ENCODE measurements around the gene CYP46A1.

- TF ChIP-seq CTCF (IDR thresholded peaks at IDR 0.05; ENCODE audit: poor library complexity): no peak
- TF ChIP-seq EZH2 (IDR thresholded peaks at IDR 0.05; ENCODE audit: borderline replicate concordance): no peak
- no peak for TF ChIP-seq EZH2phosphoT487 (IDR thresholded peaks at IDR 0.05; ENCODE audit: low read depth, severe bottlenecking, unreplicated experiment)
Measured at GRCh38 chr14:99691111-99691885, 7.2 kb downstream of the CYP46A1 start.

All from hepatocyte (in vitro differentiated cells).